NAMALWA (cell line): ENCODE measurements around the gene KNL1.
A peak's percentile ranks its signal among the peaks of the same experiment; 100 is the strongest.
"Not testable (repeated sequence)": the region's sequence is repeated elsewhere in the genome, so short reads cannot be mapped to it uniquely, and the experiment has no call there.

Experiments
- DNase-seq: peaks from one replicate; pipeline ENCODE4 v3.0.0-alpha.2; 2015; ENCODE audit warnings: low spot score

The KNL1 gene

GRCh38 chr15:40584191-40584590 lies 9.9 kb upstream of the KNL1 start:
- DNase-seq, result no peak

- DNase-seq, result no peak
These were observed 3.4 kb upstream of the KNL1 start for GRCh38 chr15:40590667-40591050.

GRCh38 chr15:40591389-40591788 lies 2.7 kb upstream of the KNL1 start:
- DNase-seq, result no peak

- DNase-seq, result peak; percentile 52
These were observed 884 bp upstream of the KNL1 start for GRCh38 chr15:40593165-40593564.

- peak; percentile 74 for DNase-seq
These were observed 384 bp downstream of the KNL1 start for GRCh38 chr15:40594429-40594836.

- peak; percentile 16 for DNase-seq
These were observed 1.2 kb downstream of the KNL1 start for GRCh38 chr15:40595219-40595618.

- no peak for DNase-seq
These were observed 1.7 kb downstream of the KNL1 start for GRCh38 chr15:40595773-40596172.

- no peak for DNase-seq
These were observed 3.0 kb downstream of the KNL1 start for GRCh38 chr15:40597024-40597423.

- DNase-seq, result no peak
These were observed 4.1 kb downstream of the KNL1 start for GRCh38 chr15:40598126-40598525.

GRCh38 chr15:40598672-40599071 lies 4.6 kb downstream of the KNL1 start:
- DNase-seq, result no peak

GRCh38 chr15:40600956-40601355 lies 6.9 kb downstream of the KNL1 start:
- DNase-seq, result no peak

GRCh38 chr15:40603935-40604334 lies 9.9 kb downstream of the KNL1 start:
- no peak for DNase-seq

- no peak for DNase-seq
These were observed 19.0 kb downstream of the KNL1 start for GRCh38 chr15:40613080-40613479.

- DNase-seq, result no peak
These were observed 24.0 kb downstream of the KNL1 start for GRCh38 chr15:40618023-40618422.

- DNase-seq, result no peak
These were observed 24.9 kb downstream of the KNL1 start for GRCh38 chr15:40618906-40619305.

GRCh38 chr15:40623361-40623760 lies 29.3 kb downstream of the KNL1 start:
- DNase-seq, result no peak

GRCh38 chr15:40630313-40630712 lies 36.3 kb downstream of the KNL1 start:
- DNase-seq, result no peak

- no peak for DNase-seq
These were observed 39.1 kb downstream of the KNL1 start for GRCh38 chr15:40633178-40633577.

- no peak for DNase-seq
These were observed 43.2 kb downstream of the KNL1 start for GRCh38 chr15:40637221-40637745.

- no peak for DNase-seq
These were observed 45.6 kb downstream of the KNL1 start for GRCh38 chr15:40639677-40640076.

GRCh38 chr15:40647523-40647922 lies 53.5 kb downstream of the KNL1 start:
- DNase-seq, result no peak

- no peak for DNase-seq
These were observed 56.4 kb downstream of the KNL1 start for GRCh38 chr15:40650479-40650878.

- no peak for DNase-seq
These were observed 66.6 kb downstream of the KNL1 start for GRCh38 chr15:40660686-40661085.

GRCh38 chr15:40664909-40665308 lies 70.9 kb downstream of the KNL1 start:
- DNase-seq, result no peak

- DNase-seq, result not testable (repeated sequence)
These were observed 82.2 kb downstream of the KNL1 start for GRCh38 chr15:40676290-40676689.
